Measurements from ENCODE around the gene CNKSR1.

CNKSR1 gene

DNA sequence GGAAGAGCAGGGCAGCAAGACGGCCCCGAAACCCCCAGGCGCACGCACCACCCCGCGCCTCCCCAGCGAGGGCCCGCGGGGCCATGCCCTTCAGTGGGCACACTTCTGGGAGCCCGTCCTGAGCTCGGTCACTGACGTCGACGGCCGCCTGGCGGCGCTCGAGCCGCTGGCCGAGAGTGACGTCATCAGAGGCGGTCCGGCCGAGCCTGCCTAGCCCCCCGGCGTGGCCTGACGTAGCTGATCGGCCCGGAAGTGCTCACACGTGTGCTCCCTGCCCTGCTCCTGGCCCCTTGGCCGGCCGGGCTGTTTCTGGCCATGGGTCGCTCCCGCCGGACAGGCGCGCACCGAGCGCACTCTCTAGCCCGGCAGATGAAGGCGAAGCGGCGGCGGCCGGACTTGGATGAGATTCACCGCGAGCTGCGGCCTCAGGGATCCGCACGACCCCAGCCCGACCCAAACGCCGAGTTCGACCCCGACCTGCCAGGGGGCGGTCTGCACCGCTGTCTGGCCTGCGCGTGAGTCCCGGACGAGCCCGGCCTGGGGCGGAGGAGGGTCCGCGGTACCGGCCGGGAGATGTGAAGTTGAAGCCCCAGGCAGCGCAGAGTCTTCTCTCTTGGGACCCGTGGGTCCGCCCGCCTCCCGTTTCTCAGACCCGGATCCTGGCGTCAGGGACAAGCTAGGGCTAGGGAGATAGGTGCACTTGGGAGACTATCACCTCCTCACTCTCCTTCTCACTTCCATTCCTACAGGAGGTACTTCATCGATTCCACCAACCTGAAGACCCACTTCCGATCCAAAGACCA is 7.4 kb upstream of the CNKSR1 start, which contains the start of gene ZNF593 (continued):
- TF ChIP-seq ZNF704 (tag by site-specific recombination; IDR thresholded peaks at IDR 0.05): peak; percentile 67; the same call in 1 of the 2 replicates

GRCh38 chr1:26170472-26170821 is 6.8 kb upstream of the CNKSR1 start:
- Histone ChIP-seq H3K4me1 (ENCODE audit: control insufficient read depth, insufficient read depth, low read length) (peaks cover 7% of the 10 kb centered on the region; the same call in 1 of the 2 replicates), H3K4me3 (ENCODE audit: low read depth, low read length) (peak overlapping the region; percentile 68), H3K36me3 (ENCODE audit: control insufficient read depth in 2 of 2, insufficient read depth in 1 of 2, low read length in 2 of 2) (peaks cover 0 to 10% of the 10 kb centered on the region in 2 experiments; a peak in 1 of 3 replicates), H3K9me3 (ENCODE audit: control insufficient read depth, insufficient read depth, low read depth, low read length) (no peaks in the 10 kb centered on the region), H3K27ac (ENCODE audit: extremely low read depth, low read depth, low read length) (no peak overlapping the region; the same call in 1 of the 2 replicates)
- ChIA-PET POLR2A (interaction anchor here (0.6 to 2.9 kb wide), 4 partner anchors 32 to 259 kb away, joined by 3 to 23 read pairs (median 4); partner anchors contain the start of gene CEP85), CTCF (interaction anchor here (0.6 to 2.0 kb wide), 15 partner anchors 8 to 1211 kb away, joined by 3 to 16 read pairs (median 3); partner anchors contain the start of gene CEP85)
- TF ChIP-seq ZNF473 (tag by site-specific recombination; IDR thresholded peaks at IDR 0.05) (no peak), ZNF677 (tag by site-specific recombination; IDR thresholded peaks at IDR 0.05) (no peak), ZBTB17 (tag by site-specific recombination; IDR thresholded peaks at IDR 0.05) (peak; percentile 95), ZBTB48 (tag by site-specific recombination; IDR thresholded peaks at IDR 0.05) (no peak), ZNF174 (tag by site-specific recombination; IDR thresholded peaks at IDR 0.05) (no peak), ZNF16 (tag by site-specific recombination; IDR thresholded peaks at IDR 0.05; ENCODE audit: low read depth) (no peak), ZNF324 (tag by site-specific recombination; IDR thresholded peaks at IDR 0.05) (no peak), ZNF146 (tag by site-specific recombination; IDR thresholded peaks at IDR 0.05) (no peak), ZNF560 (tag by site-specific recombination; IDR thresholded peaks at IDR 0.05; ENCODE audit: borderline replicate concordance) (no peak)
- TF ChIP-seq, protein P1, sequence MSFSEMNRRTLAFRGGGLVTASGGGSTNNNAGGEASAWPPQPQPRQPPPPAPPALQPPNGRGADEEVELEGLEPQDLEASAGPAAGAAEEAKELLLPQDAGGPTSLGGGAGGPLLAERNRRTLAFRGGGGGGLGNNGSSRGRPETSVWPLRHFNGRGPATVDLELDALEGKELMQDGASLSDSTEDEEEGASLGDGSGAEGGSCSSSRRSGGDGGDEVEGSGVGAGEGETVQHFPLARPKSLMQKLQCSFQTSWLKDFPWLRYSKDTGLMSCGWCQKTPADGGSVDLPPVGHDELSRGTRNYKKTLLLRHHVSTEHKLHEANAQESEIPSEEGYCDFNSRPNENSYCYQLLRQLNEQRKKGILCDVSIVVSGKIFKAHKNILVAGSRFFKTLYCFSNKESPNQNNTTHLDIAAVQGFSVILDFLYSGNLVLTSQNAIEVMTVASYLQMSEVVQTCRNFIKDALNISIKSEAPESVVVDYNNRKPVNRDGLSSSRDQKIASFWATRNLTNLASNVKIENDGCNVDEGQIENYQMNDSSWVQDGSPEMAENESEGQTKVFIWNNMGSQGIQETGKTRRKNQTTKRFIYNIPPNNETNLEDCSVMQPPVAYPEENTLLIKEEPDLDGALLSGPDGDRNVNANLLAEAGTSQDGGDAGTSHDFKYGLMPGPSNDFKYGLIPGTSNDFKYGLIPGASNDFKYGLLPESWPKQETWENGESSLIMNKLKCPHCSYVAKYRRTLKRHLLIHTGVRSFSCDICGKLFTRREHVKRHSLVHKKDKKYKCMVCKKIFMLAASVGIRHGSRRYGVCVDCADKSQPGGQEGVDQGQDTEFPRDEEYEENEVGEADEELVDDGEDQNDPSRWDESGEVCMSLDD (tag by site-specific recombination; IDR thresholded peaks at IDR 0.05): no peak
- TF ChIP-seq, protein P2, sequence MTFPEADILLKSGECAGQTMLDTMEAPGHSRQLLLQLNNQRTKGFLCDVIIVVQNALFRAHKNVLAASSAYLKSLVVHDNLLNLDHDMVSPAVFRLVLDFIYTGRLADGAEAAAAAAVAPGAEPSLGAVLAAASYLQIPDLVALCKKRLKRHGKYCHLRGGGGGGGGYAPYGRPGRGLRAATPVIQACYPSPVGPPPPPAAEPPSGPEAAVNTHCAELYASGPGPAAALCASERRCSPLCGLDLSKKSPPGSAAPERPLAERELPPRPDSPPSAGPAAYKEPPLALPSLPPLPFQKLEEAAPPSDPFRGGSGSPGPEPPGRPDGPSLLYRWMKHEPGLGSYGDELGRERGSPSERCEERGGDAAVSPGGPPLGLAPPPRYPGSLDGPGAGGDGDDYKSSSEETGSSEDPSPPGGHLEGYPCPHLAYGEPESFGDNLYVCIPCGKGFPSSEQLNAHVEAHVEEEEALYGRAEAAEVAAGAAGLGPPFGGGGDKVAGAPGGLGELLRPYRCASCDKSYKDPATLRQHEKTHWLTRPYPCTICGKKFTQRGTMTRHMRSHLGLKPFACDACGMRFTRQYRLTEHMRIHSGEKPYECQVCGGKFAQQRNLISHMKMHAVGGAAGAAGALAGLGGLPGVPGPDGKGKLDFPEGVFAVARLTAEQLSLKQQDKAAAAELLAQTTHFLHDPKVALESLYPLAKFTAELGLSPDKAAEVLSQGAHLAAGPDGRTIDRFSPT (tag by site-specific recombination; IDR thresholded peaks at IDR 0.05): peak; percentile 60

DNA sequence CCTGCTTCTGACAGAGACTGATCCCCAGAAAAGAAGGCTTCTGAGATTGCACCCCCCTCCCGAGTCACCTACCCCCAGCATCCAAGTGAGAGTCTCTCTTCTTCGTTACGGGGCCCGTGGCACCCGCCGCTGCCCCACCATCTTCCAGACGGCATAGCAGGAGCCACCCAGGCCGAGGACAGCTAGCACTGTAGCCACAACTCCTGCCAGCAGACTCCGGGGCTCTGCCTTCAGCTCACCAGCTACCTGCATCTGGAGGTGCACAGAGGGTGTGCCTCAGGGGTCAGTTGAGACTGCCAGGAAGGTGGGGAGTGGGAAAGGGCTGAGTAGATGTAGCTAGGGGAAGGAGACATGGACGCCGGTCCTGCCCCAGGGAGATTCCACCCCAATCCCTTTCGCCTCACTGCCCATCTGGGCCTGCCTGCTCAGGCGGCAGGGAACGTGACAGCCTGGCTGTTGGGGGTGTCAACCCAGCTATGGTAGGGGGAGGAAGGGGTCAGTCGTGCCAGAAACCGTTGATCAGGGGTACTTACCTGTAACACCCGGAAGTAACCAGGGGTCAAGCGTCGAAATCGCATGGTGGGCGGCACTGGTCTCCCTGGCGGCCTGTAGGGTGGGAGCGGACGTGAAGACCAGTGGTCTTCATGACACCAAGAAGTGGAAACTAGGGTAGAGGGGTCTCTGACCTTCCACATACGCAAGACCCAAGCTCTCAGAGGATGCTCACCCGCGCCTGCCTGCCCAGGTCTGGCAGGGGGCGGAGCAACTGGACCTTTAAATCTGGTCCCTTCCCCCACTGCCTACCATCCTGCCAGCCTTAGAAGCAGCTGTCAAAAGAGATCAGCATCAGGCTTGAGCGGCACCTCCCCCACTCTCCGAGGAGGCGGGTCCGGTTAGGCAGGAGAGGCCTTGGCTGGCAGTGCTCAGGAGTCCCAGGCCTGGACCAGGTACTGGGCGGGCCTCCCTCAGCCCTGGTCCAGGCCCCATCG is 5.9 kb upstream of the CNKSR1 start, which contains the start of gene ZNF593OS:
Gene ZNF593OS, minus strand, starts transcription at position 749 of the 989 bp plus-strand sequence. Its CDS starts 171 bp downstream, at position 578.
- TF ChIP-seq ZNF843 (tag by site-specific recombination; IDR thresholded peaks at IDR 0.05): no peak
- peak; percentile 45; the same call in 1 of the 2 replicates for TF ChIP-seq SP2 (tag by site-specific recombination; IDR thresholded peaks at IDR 0.05)
- no peak within 1 kb of the TSS for H3K4me3 ChIP-seq (ENCODE audit: low read depth, low read length)
- ChIA-PET CTCF (interaction anchor here (1.1 to 1.7 kb wide), 2 partner anchors 19 to 62 kb away, joined by 4 to 5 read pairs; partner anchors contain the start of genes CATSPER4 and CEP85), POLR2A (interaction anchor here (0.9 to 2.9 kb wide), 3 partner anchors 16 to 118 kb away, joined by 3 to 23 read pairs (median 9); partner anchors contain the start of gene CEP85)
- H3K36me3 ChIP-seq (ENCODE audit: control insufficient read depth in 2 of 2, insufficient read depth in 1 of 2, low read length in 2 of 2): peaks cover 0 to 10% of the 10 kb centered on the region in 2 experiments; a peak in 1 of 3 replicates
- no peak within 1 kb of the TSS for H3K27ac ChIP-seq (ENCODE audit: extremely low read depth, low read depth, low read length)
- H3K4me1 ChIP-seq (ENCODE audit: control insufficient read depth, insufficient read depth, low read length): peaks cover 7% of the 10 kb centered on the region; the same call in 1 of the 2 replicates
- H3K9me3 ChIP-seq (ENCODE audit: control insufficient read depth, insufficient read depth, low read depth, low read length): no peaks in the 10 kb centered on the region

Measured in HEK293 (cell line).